Hematopoietic multipotent progenitor cell (in vitro differentiated cells): ENCODE results near the gene MICAL3. TPM values are rescaled to one million over a fixed set of nuclear protein-coding genes. Genes with fewer than 3 reads are reported as not detected.
"Not testable (repeated sequence)": the region's sequence is repeated elsewhere in the genome, so short reads cannot be mapped to it uniquely, and the experiment has no call there.

Experiments
- DNase-seq, 3 donors: peaks; one replicate each; pipeline ENCODE4 v3.0.0-alpha.2; 2011 to 2015; ENCODE audit warnings: low read depth in 2 of 3, low spot score in 2 of 3
- total RNA-seq: library from RNA; depleted of rRNA; stranded (reverse); fragments of >200 nt; gene quantifications from one replicate; pipeline ENCODE4 v1.2.3, GENCODE V29; 2012

MICAL3 gene
- total RNA-seq, 1 donor: 15.9 TPM

DNA sequence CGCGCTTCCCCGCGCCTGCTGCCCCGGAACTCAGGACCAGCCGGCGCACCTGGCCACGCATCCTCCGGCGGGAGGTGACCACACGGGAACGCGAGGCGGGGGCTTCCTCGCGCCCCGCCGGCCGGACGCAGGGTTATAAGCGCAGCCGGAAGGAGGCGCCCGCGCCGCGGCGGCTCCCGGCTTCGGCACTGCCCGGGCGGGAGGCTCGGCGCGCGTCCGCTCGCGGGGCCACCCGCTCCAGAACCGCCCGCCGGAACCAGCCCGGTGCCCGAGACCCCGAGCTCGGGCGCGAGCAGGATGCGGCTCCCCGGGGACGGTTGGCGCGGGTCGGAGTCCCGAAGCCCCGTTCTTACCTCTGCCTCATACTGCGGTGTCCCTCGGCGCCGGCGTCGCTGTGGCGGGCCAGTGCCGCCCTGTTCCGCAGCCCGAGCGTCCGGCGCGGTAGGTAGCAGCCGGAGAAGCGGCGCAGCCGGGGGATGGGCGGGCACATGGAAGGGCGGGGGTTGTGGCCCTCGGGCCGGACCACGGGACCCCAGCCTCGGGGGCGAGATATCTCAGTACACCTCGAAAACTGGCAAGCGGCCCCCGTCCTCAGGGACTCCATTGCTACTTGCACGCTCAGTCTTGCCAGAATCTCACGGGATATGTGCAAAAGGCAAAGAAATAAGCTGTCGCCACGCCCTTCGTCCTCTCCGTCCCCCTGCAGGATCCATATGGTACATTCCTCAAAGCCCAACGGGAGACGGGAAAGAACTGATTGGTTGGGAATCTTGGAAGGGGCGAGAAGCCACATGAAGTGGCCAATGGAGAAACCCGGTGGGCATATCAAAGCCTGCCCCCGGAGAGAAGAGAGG is 23.1 kb downstream of the MICAL3 start:
- DNase-seq: peak in 2 of 3 donors; percentile 96 to 98

DNA sequence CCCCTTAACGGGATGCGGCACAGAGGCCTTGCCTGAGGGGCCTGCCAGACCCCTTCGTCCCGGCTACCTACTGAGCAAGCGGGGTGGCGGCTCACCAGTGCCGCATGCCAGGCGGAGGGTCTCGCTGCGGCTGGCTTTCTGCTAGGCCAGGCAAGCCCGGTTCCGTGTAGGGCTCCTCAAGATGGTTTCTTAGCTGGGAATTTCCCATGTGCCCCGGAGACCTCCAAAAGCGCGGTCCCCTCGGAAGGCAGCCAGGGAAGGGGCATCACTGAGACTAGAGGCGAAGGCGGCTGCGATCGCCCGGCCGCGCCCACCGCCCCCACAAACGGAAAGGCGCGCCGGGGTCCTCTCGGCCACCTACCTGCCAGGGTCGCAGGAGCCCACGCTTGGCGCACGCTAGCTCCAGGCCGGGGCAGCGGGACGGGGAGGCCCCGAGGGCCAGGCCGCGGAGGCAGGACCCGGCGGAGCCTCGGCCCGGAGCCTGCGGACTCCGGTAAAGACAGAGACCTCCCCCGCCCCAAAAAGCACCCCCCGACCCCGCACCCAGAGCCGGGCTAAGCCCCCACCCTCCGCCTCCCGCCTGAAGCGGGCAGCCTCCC is 23.8 kb downstream of the MICAL3 start:
- DNase-seq: peak in 2 of 3 donors; percentile 21 to 50

DNA sequence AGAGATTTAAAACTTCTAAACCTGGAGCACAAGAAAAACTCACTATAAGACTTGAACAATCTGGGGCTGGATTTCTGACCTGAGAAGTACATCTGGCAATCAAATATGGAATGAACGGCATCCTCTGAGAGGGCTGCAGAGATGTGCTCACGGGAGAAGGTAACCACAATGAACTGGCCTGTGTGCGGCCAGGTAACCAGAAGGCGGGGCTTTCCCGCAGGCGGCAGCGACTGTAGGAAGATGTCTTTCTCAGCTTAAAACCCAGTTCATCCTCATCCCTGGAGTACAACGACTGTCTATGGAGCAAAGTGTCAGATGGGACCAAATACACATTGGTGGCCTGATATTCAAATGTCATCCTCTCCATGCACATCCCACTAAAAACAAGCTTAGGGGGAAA is 24.5 kb downstream of the MICAL3 start:
- no peak for DNase-seq

DNA sequence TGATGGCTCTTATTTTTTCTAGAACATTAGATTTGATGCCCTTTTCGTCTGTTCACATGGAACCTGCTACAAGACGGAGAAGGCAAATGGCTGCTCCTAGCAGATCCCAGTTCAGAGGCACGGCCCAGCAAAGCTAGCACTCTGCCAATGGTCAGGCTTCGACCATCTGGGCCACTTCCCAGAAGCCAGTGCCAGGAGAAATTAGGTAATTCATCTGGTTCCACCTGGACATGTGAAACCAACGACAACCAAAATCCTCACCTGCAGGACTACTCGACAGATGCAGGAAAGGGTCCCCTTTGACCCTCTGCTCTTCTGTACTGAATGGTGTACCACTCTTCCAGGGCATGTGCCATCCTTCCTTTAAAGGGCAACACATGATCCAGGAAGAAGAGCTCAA is 25.4 kb downstream of the MICAL3 start:
- DNase-seq: no peak

DNA sequence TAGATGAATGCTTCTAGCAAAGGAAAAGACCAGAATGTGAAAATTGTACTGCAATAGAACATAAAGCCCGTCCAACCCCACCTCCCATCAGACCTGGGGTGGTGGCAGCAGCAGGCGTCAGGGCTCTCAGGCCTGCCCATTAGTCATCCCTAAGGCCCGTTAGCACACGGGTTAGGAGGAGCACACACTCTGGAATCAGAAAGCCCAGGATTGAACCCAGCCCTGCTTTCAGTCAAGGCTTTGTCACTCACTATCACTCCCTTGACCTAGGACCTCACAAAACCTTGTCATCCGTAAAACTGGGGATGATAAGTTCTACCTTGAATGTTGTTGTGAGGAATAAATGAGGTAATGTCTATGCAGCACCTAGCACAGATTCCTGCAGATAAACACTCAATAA is 26.9 kb downstream of the MICAL3 start:
- DNase-seq: no peak

DNA sequence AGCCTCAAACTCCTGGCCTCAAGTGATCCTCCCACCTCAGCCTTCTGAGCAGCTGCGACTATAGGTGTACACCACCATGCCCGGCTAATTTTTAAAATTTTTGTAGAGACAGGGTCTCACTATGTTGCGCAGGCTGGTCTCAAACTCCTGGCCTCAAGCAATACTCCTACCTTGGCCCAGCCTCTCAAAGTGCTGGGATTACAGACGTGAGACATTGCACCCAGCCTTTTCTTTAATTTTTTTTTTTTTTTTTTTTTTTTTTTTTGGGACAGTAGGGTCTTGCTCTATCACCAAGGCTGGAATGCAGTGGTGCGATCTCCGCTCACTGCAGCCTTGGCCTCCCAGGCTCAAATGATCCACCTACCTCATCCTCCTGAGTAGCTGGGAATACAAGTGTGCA is 29.1 kb downstream of the MICAL3 start:
- DNase-seq: not testable (repeated sequence)

DNA sequence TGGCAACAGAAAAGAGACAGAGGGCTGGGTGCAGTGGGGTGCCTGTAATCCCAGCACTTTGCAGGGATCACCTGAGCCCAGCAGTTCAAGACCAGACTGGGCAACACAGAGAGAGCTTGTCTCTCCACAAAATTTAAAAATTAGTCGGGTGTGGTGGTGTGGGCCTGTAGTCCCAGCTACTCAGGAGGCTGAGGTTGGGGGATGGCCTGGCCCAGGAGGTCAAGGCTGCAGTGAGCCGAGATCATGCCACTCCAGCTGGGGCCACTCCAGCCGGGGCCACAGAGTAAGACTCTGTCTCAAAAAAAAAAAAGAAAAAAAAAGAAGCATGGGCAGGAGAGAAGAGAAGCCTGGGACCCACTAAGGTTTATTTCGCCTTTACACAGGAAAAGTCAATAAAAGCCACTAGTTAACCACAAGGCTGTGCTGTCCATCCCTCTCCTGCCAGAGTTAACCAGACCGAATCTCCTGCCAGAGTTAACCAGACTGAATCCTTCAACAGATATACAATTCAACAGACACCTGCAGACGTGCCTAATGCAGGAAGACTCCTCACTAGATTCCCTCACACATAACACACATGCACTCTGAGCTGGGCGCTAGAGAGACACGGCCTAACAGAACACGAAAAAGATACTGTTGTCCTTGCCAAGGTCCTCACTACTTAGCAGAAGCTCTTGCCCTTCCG is 29.8 kb downstream of the MICAL3 start:
- no peak for DNase-seq

DNA sequence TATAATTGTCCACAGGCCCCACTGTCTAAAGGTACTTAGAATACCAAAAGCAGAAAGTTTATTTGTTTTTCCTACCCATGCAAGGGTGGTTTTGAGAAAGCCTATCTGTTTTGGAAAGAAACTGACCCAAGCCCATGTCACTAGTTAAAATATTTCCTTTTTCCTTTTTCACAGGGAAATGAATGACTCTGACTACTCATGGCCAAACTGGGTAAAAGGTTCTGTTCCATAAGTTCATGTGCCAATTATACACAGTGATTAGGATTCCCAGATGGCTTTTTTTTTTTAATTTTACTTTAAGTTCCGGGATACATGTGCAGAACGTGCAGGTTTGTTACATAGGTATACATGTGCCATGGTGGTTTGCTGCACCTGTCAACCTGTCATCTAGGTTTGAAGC is 31.4 kb downstream of the MICAL3 start:
- not testable (repeated sequence) for DNase-seq

DNA sequence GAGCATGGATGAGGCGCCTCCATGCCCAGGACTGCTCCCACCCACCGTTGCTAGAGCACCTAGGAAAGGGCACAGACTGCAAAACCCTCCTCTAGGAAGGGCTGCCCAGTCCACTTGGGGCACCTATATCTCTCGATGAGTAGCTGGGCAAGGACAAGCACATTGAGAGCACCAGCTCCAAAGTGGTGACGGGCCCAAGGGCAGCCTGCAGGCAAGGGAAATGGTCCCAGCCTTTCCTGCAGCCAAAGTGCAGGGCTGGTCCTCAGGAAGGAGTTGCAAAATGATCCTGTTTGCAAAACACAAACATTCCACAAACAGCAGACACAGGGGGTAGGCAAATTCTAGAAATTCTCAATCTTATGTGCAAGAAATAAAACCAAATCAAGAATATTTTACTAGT is 32.4 kb downstream of the MICAL3 start:
- not testable (repeated sequence) for DNase-seq

DNA sequence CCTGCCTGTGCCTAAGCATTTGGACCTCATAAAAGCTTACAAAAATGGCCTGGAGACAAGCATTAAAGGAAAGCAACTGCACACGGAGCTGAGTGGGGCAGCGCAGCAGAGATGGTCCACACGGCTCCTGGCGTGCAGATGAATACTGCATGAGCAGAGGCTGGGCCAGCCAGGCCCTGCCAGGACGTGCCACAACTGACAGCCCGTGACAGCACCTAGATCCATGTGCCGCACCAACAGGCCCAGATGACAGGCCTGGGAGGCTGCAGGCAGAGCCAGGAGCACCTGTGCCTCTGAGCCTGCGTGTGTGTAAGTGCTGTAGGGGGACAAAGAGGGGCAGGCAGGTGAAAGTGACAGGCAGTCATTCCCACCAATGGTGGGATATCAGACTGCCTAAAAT is 33.4 kb downstream of the MICAL3 start:
- no peak for DNase-seq

DNA sequence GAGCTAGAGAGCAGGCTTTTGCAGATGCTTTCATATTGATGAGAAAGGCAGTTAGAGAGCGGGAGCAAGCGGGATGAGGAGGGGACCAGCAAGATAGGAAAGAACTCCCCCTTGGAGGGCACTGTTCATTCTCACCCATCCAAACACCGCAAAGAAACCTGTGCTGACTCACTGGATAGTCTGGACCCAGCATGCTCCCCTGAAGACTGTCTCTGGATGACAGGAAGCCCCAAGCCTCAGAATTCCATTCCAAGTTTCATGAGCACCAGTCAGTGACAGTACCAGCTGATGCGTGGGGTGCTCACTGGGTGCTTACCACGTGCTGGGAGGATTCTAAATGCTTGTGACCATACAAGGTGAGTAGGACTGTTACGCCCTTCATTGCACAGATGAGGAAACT is 34.2 kb downstream of the MICAL3 start:
- no peak for DNase-seq

DNA sequence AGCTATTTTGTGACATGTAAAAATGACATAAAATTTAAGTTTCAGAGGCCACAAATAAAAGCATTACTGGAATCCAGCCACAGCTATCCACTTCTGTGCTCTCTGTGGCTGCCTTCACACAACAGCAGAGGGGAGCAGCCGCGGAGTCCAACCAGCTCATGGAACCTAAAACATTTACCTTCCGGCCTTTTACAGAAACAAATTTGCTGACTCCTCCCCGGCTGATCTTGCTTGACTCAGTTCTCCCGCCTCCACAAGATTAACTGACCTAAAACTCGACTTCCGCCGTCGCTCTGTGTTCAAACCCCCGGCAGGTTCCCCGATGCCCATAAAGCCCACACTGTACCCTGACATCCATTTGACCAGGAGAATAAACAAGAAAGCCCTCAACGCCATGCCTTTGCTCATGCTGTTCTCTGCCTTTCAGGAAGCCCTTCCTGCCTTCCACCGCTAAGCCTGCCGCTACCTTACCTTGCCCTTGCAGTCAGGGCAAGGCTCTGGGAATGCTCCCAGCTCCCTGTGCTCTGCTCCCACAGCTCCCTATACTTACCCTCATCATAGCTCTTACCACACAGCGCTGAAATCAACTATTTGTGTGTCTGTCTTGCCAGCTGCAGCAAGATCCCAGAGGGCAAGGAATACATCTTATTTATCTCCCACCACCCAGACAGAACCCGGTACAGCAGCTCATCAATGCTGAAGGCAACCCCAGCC is 35.4 kb downstream of the MICAL3 start:
- DNase-seq: no peak

DNA sequence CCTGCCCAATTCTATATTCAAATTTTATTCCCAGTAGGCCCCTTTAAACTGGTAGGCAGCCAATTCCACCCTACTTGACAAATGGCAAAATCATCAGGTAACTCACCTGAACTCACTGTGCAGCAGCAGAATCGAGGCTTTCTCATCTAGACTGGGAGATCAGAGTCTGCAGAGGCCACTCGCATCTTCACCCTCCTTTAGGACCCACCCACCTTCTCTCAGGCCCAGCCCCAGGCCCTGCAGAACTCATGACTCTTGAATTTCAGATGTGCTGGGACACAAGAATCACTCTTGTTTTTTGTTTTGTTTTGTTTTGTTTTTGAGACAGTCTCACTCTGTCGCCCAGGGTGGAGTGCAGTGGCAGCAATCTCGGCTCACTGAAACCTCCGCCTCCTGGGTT is 38.8 kb downstream of the MICAL3 start:
- no peak for DNase-seq

DNA sequence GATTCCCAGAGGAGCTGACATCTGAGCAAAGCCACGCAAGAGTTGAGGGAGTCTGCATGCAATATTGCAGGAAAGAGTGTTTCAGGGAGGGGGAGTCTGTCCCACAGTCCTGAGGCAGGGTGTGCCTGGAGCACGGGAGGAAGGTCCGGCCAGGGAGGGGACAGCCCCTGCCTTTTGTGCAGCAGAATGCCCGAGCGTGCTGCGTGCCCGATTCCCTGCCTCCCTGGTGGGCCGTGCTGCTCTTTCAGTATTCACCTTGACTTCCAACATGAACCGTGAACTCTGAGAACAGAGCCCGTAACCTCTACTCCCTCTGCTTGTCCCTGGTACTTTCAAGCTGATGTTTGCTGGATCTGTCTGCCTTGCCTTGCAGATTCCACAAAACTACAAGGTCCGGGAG is 39.3 kb downstream of the MICAL3 start:
- not testable (repeated sequence) for DNase-seq

DNA sequence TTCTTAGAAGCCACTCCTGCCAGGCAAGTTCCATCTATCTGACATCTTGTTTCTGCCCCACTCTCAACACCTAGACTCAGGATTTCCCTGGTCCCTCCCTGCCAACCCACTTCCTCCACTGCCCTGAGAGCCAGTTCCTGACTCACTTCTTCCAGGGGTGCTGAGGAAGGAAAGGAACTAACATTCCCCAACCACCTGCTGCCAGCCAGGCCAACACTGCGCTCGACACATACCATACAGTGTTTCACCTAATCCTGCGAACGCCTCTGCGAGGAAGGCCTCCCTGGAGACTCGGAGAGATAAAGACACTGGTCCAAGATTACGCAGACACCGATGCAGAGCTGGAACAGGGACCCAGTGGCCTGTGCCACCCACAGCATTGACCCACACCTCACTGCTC is 40.2 kb downstream of the MICAL3 start:
- no peak for DNase-seq

DNA sequence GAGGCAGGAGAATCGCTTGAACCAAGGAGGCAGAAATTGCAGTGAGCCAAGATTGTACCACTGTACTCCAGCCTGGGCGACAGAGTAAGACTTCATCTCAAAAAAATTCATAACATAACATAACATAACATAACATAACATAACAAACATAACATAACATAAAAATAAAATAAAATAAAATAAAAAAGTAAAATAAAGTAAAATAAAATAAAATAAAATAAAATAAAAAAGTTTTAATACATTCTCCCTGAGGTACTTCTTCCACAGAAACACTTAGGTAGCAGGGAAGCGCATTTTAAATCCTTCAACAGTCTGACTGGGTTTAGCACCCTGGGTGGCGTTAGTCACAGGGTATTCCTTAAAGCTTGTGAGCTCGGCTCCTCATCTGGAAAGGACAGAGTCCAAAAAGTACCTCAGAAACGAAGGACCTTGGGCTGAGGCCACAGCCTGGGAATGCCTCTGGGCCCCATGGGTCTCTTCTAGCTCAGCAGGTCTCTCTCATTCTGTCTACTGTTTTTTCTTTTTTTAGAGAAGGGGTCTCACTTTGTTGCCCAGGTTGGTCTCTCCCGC is 41.7 kb downstream of the MICAL3 start:
- DNase-seq: no peak

DNA sequence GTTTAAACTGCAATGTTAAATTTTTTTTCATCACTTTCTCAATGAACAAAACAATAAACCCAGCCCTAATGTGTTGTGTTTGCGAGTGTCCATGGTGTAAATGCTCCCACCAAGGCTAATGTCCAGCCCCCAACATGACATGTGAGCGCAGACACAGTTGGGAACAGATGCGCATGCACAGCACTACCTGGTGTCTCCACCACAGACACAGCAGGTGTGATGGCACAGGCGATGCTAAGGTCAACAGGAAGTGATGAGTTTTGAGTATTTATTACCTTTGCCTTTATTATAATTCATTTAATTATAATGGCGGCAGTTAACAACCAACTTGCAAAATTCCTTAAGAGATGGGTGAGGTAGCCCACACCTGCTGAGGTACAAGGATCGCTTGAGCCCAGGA is 42.9 kb downstream of the MICAL3 start:
- DNase-seq: no peak

DNA sequence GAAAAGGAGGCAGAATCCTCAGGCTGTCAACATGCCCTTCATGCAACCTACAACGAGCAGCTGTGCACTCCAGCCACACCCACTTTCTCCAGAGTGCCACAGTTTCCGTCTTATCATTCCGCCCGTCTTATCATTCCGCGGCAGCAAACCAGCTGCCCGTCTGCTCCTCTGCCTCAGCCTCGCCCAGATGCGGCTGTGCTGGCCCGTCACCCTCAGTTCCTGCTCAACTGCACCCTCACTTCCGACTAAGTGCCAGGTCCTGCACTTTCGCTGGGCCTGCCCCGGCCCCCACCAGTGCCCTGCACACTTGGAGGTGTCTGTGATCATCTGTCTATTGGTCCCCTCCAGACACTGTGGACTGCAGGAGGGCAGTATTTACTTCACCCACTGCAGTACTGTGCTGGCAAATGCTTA is 43.7 kb downstream of the MICAL3 start:
- peak in 2 of 3 donors; percentile 76 to 82 for DNase-seq

DNA sequence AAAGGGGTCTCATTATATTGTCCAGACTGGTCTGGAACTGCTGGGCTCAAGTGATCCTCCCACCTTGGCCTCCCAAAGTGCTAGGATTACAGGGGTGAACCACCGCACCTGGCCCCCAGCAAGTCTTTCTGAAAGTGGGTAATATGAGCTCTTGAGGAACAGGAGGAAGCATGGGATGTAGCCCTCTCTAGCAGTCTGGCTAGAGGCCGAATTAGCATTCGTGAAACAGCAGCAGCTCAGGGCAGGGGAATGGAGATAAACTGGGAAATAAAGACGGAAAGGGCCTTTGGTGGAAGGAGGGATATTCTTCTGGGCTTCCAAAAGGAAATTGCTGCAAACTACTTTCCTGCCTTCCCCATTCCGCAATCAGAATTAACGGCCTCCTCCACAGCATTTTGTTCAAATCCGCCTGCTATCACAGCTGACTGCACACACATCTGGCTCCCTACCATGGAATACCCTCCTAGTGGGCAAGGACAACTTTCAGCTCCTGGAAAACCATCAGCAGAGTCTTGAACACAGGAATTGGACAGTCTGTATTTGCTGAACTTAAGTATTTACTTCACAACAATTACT is 44.3 kb downstream of the MICAL3 start:
- DNase-seq: peak in 1 of 3 donors; percentile 14

DNA sequence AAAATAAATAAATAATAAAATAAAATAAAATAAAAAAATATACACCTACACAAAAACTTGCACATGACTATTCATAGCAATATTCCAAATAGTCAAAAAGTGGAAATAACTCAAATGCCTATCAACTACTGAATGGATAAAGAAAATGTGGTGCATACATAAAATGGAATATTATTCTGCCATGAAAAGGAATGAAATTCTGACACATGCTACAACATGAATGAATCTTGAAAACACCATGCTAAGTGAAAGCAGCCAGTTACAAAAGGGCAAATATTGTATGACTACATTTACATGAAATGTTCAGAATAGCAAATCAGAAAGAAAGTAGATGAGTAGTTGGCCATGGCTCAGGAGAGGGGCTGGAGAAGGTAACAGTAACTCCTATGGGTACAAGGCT is 46.3 kb downstream of the MICAL3 start:
- no peak for DNase-seq
